ENCODE measurements around the gene MXD4. TPM values are rescaled to one million over a fixed set of nuclear protein-coding genes. Genes with fewer than 3 reads are reported as not detected.

The MXD4 gene
- polyA plus RNA-seq, 1 of the 3 experiments (the other 2 are of a cell fraction), result 38.6 TPM

GRCh38 chr4:2257361-2258081, 4.4 kb downstream of the MXD4 start:
- POLR2A ChIA-PET, result interaction anchor here (1.0 kb wide), 1 partner anchor 13 kb away, joined by 3 read pairs; no protein-coding TSS in a partner anchor

GRCh38 chr4:2256781-2257191, 5.1 kb downstream of the MXD4 start:
- Histone ChIP-seq H3K36me3 (replicated peaks in 1 of 2; ENCODE audit: control insufficient read depth in 1 of 2, insufficient read depth in 2 of 2, low read length in 1 of 2) (peaks cover 0 to 53% of the 10 kb centered on the region in 2 experiments), H3K9me3 (no peaks in the 10 kb centered on the region), H3K4me2 (no peak overlapping the region), H2AFZ (ENCODE audit: low read depth) (no peak overlapping the region), H3K27me3 (ENCODE audit: insufficient read depth) (no peaks in the 10 kb centered on the region), H4K20me1 (ENCODE audit: insufficient read depth) (peaks cover 78% of the 10 kb centered on the region), H3K4me3 (ENCODE audit: low read depth in 2 of 2, low read length in 1 of 2) (no peak overlapping the region), H3F3A (replicated peaks; ENCODE audit: insufficient read depth) (no peaks in the 10 kb centered on the region), H3K9me2 (no peaks in the 10 kb centered on the region), H3K79me2 (ENCODE audit: insufficient read depth) (peaks cover 47% of the 10 kb centered on the region), H3K27ac (ENCODE audit: low read depth in 2 of 2, low read length in 1 of 2) (no peak overlapping the region; a peak in 1 of 4 replicates), H3K9ac (no peak overlapping the region), H3K4me1 (ENCODE audit: control insufficient read depth in 1 of 2, insufficient read depth in 2 of 2, low read depth in 1 of 2, low read length in 1 of 2) (peaks cover 5 to 54% of the 10 kb centered on the region in 2 experiments; a peak in 2 of 4 replicates)
- CTCF ChIA-PET, result interaction anchor here (0.9 to 1.0 kb wide), 2 partner anchors 36 to 168 kb away, joined by 3 read pairs; no protein-coding TSS in a partner anchor
- WGBS (ENCODE audit: low lambda C conversion rate), result 92% methylated on average over 9 of the region's 12 CpGs
- POLR2A ChIA-PET, result interaction anchor here (1.0 kb wide), 1 partner anchor 13 kb away, joined by 3 read pairs; no protein-coding TSS in a partner anchor
- TF ChIP-seq, protein P1, sequence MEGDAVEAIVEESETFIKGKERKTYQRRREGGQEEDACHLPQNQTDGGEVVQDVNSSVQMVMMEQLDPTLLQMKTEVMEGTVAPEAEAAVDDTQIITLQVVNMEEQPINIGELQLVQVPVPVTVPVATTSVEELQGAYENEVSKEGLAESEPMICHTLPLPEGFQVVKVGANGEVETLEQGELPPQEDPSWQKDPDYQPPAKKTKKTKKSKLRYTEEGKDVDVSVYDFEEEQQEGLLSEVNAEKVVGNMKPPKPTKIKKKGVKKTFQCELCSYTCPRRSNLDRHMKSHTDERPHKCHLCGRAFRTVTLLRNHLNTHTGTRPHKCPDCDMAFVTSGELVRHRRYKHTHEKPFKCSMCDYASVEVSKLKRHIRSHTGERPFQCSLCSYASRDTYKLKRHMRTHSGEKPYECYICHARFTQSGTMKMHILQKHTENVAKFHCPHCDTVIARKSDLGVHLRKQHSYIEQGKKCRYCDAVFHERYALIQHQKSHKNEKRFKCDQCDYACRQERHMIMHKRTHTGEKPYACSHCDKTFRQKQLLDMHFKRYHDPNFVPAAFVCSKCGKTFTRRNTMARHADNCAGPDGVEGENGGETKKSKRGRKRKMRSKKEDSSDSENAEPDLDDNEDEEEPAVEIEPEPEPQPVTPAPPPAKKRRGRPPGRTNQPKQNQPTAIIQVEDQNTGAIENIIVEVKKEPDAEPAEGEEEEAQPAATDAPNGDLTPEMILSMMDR (IDR thresholded peaks at IDR 0.05), result no peak
- TF ChIP-seq MEF2A (IDR thresholded peaks at IDR 0.05; ENCODE audit: borderline replicate concordance, low read depth) (no peak), FOXJ3 (CRISPR knock-in tag; IDR thresholded peaks at IDR 0.05) (no peak), FOSL2 (IDR thresholded peaks at IDR 0.05; ENCODE audit: borderline replicate concordance, low read depth) (no peak)
- peak; percentile 16 for DNase-seq

More at GRCh38 chr4:2257361-2258081, 4.4 kb downstream of the MXD4 start:
- Histone ChIP-seq H3K27ac (ENCODE audit: low read depth in 2 of 2, low read length in 1 of 2) (no peak overlapping the region; a peak in 1 of 4 replicates), H4K20me1 (ENCODE audit: insufficient read depth) (peaks cover 78% of the 10 kb centered on the region), H3K9ac (no peak overlapping the region), H3F3A (replicated peaks; ENCODE audit: insufficient read depth) (no peaks in the 10 kb centered on the region), H3K9me2 (no peaks in the 10 kb centered on the region), H3K9me3 (no peaks in the 10 kb centered on the region), H3K79me2 (ENCODE audit: insufficient read depth) (peaks cover 47% of the 10 kb centered on the region), H3K36me3 (replicated peaks in 1 of 2; ENCODE audit: control insufficient read depth in 1 of 2, insufficient read depth in 2 of 2, low read length in 1 of 2) (peaks cover 0 to 53% of the 10 kb centered on the region in 2 experiments), H3K4me3 (ENCODE audit: low read depth in 2 of 2, low read length in 1 of 2) (no peak overlapping the region), H2AFZ (ENCODE audit: low read depth) (no peak overlapping the region), H3K4me1 (ENCODE audit: control insufficient read depth in 1 of 2, insufficient read depth in 2 of 2, low read depth in 1 of 2, low read length in 1 of 2) (peaks cover 5 to 54% of the 10 kb centered on the region in 2 experiments; a peak in 2 of 4 replicates), H3K27me3 (ENCODE audit: insufficient read depth) (no peaks in the 10 kb centered on the region), H3K4me2 (no peak overlapping the region)
- DNase-seq, result peak; percentile 16
- no peak for TF ChIP-seq EZH2phosphoT487 (IDR thresholded peaks at IDR 0.05; ENCODE audit: borderline replicate concordance, low read depth)
- TF ChIP-seq FOXJ3 (CRISPR knock-in tag; IDR thresholded peaks at IDR 0.05), result no peak
- no peak for TF ChIP-seq SMC3 (IDR thresholded peaks at IDR 0.05; ENCODE audit: low read depth, low read length)
- WGBS (ENCODE audit: low lambda C conversion rate), result 80% methylated on average over 2 of the region's 14 CpGs
- CTCF ChIA-PET, result interaction anchor here (0.9 to 1.4 kb wide), 4 partner anchors 37 to 205 kb away, joined by 3 to 4 read pairs (median 3); no protein-coding TSS in a partner anchor

All from SK-N-SH (cell line).